Putamen (tissue), 1 donor: ENCODE measurements around the gene C11orf58.

Experiments
- DNase-seq: peaks from one replicate; pipeline ENCODE4 v3.0.0-alpha.2; 2016; ENCODE audit warnings: low spot score

Gene C11orf58

DNA sequence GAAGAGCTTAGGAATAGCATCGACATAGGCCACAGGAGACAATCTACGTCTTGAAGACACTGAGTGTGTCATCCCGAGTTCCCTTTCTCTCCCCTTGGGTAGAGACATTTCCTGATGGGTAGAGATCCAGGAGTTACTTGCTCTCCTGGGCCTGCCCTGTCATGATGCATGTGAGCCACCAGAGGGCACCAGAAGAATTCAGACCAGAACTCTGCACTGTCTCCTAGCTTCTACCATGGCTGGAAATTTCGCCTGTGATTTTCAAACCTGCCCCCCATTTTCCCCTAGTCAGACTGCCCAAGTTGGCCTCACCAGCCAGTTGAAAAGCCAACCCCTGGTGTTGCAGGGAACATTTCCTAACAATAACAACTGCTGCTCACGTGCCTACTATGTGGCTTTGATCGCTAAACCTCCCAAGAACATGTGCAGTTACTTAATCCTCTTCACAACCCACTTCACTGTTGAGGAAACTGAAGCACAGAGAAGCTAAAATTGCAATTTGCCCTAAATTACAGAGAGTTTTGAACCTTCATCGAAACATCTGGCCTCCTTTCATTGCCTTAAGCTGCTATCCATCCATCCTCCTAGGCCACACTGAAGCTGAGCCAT is 47.2 kb downstream of the C11orf58 start:
- DNase-seq, result peak; percentile 70

DNA sequence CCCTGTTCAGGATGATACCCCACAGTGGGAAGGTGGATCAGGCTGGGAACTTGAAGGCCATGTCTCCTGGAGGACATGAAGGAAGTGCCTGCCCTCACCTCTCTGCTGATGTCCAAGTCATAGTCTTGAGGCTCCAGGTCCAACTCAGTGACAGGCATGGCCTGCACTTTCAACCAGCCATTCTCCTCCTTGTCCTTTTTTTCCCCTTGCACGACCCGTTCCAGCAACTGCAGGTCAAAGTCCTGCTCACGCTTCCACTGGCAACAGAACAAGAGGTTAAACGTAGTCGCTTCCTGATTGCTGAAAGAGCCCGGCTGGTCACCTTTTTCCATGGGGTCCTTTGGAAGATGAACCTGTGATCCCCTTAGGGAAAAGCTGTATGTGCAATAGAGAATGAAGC is 47.7 kb downstream of the C11orf58 start:
- no peak for DNase-seq

DNA sequence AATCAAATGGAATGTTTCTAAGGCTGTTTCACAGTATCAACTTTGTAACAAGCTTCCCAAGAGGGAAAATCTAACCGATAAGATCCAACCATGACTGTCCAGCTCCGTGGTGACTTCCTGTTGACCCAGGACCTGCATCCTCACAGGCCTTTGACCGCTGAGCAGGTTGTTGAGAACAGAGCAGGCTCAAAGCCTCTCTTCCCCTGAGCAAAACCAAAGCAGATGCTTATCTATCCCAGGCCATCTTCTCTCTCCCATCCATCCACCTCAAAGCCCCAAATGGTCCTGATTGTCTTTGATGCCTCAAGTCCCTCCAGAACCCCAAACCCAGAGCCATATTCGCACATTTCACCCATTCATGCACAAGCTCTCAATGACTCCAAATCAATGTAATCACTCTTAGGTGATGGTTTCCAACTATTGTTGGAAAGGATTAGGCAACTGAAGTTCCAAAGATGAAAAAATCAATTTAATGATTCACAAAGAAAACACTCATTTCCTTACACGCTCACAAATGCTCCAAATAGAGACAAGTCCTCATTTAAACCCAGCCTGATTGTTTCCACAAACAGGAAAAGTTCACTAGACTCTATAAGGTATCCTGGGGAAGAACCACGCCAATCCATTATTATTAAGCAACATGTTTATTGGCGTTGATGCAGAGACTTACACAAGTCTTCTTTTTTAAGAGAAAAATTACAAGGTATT is 48.7 kb downstream of the C11orf58 start:
- DNase-seq, result no peak

DNA sequence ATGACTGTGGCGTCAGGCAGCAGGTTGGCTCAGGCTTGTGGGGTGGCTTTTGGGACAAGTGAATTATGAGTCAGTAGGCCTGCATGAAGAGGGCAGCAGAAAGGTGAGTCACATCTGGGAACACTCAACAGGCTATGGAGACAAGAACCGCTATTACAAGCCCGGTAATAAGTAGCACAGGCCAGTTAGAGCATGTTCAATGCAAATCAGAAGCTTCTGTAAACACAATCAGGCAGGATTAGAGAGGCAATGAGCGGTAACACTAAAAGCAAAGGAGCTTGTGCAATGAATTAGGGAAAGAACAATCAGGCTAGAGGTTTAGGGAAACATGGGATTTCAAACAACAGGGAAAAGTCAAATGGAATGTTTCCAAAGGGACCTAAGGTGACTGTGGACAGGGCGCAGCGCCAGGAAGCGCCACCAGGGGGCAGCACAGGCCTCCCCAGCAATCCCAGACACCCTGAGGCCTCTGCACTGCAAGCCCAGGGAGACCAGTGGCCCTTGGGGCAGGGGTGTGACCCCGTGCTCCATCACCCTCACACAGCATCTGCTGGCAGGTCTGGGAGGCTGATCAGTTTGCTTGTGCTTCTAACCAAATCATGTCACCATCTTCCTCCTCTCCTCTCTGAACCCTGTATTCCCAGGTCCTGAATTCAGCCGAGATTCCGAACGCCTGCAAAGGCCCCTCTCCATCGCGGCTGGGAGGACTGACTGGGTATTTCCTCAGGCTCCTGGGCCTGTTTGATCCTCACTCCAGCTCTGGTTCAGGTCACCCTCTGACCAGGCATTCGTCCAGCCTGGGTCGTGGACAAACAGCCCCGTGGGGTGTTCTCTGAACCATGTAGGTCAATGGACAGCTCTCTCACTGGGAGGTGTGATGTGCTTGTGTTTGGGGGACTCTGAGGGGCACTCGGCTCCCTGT is 50.0 kb downstream of the C11orf58 start:
- DNase-seq, result peak; percentile 59

DNA sequence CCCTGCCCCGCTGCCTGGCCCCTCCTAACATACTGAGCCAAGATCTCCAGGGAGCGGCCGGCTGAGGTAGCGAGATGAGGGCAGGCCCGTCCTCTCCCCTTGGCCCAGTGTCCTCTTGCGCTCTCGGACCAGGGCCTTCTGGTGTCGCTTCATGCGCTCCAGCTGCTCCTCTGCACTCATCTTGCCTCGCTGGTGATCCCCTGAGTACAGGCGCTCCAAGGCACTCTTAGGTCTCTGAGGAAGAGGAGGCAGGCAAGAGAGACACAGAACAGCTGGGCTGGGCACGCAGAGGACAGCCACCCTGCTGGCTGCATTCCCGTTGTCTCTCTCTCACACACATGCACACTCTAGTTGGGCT is 50.6 kb downstream of the C11orf58 start:
- no peak for DNase-seq

DNA sequence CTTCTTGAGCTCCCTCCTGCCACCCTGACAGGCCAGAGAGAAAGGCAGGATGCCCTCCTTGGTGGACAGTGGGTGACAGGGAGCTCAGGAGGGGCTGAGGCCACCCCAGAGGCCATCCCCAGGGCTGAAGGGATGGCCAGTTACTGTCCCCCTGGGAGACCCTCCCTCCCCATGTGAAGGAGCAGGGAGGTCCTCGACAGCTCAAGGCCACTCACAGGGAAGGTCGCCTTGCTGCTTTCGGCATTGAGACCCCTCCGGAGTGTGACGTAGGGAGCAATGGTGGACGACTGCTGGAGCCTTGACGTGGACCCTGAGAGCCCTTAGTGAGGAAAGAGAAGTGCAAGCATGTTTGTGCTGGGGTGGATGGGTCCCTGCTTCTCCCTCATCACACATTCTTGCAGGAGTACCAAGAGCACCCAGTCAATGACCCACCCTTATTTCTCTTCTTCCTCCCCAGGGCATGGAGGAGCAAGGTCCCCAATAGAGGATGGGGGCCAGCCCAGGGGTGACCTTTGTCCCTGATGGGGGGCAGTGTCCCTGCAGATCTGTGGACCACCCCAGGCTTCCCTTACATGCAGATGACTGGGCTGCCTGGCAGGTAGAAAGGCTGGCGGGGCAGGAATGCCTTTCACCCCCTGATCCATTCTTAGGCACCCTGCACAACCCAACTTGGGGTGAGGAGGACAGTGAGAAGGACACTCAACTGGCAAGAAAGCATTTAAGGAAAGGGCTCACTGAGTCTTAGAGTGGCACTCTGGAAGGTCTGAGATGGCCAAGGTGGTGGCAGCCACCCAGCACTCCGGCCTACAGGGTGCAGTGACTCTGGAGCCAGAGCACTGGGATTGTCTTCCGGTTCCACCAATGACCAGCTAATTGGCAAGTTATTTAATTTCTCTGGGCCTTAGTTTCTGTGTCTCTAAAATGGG is 51.4 kb downstream of the C11orf58 start:
- no peak for DNase-seq

DNA sequence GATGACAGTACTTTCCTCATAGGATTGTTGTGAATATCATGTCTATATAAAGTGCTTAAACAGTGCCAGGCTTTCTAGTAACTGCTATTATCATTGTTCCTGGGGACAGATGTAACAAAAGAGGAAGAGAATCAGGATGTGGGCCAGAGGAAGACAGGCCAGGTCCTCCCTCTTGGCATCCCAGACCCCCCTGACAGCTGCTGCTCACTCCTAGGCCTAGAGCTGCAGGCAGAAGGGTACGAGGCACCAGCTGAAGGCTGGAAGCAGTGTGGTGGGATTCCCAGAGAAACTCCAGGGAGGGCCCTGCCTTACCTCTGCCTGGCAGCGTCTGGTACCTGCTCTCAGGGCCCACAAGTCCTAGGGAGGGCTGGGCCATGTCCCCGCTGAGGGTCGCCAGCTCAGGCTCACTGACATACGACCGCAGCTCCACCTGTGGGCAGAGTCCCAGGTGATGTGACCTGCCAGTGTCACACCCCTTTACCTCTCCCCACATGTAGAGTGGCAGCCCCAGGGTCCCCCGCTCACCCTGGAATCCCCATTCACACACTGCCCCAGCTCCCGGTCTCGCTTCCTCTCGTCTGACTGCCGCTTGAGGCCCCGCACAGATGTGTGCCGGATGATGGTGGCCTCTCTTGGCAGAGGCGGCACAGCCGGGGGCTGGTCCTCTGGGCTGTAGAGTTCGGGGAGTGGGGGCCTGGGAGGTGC is 52.2 kb downstream of the C11orf58 start:
- DNase-seq, result no peak

DNA sequence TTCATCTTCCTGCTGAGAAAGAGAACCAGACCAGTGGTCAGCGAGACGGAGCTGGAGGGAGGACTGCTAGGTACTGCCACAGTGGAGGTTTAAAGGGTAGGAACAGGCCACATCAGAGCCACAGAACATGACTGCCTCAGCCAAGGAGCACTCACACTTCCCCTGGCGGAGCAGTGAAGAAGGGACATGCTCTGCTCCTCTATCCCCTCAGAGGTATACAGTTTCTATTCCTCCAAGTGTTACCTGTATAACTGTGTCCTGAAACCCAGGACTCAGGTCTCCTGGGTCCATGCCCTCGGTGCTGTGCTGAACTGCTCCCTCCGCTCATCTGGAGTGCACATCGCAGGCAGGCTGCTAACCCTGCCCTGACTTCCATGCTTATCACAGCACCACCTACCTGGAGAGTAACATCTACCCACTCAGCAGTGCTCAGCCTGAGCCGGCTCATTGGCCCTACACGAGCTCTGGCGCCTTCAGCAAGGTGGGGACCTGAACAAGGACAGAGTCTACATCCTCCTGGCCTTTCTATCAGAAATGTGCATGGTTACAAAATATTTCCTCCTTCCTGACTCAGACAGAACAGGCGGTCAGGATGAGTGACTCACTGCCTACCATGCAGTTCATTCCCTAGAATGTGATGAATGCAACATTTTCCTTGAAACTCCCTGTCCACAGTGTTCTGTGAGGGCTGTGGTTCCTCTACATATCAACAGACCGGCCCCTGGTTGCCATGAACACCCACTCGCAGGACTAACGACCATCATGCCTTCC is 52.9 kb downstream of the C11orf58 start:
- no peak for DNase-seq

DNA sequence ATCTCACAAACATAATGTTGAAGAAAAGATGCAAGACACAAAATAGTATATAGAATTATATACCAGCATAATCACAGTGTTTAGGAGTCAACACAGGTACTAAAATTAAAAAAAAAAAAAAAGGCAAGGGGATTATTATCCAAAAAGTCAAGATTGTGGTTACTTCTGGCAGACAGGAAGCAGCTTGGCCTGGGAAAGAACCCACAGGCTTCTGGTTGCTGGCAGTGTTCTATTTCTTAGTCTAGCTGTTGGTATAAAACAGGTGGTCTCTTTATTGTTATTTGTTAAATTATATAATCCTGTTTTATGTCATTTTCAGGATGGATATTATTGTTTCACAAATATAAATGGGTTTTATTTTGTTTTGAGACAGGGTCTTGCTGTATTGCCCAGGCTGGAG is 54.0 kb downstream of the C11orf58 start:
- DNase-seq, result no peak

DNA sequence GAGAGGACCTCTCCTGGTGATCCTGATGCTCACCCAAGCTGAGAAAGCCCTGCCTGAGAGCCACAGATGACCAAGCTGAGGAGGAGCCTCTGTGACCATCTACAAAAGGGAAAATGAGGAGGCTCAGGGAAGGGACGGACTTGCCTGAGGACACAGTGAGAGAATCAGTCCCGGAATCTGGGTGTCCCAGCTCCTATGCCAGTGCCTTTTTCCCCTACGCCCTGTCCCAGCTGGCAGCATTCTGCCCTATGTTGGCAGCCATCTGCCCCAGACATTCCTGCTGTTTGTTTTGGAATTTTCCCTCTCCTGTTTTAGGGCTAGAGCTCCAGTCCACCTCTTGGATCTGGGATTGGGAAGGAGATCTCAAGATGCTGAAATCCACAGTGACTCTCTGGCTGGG is 54.6 kb downstream of the C11orf58 start:
- no peak for DNase-seq

DNA sequence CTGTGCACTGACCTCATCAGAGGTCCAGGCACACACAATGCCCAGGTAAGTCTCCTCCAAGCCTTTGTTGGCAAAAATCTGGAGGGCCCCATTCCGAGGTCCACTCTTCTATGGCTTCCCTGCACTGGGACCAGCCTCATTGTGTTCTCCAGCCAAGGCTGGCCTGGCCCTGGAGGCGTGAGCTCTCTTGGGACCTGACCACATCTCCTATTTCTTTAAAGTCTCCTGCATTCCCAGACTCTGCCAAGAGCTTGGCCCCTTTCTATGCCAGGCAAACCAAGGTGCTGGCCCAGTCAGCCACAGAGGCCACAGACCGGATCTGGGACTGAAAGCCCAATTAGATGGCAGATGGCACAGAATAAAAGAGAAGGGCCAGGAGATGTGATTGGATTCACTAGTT is 55.1 kb downstream of the C11orf58 start:
- DNase-seq, result no peak

DNA sequence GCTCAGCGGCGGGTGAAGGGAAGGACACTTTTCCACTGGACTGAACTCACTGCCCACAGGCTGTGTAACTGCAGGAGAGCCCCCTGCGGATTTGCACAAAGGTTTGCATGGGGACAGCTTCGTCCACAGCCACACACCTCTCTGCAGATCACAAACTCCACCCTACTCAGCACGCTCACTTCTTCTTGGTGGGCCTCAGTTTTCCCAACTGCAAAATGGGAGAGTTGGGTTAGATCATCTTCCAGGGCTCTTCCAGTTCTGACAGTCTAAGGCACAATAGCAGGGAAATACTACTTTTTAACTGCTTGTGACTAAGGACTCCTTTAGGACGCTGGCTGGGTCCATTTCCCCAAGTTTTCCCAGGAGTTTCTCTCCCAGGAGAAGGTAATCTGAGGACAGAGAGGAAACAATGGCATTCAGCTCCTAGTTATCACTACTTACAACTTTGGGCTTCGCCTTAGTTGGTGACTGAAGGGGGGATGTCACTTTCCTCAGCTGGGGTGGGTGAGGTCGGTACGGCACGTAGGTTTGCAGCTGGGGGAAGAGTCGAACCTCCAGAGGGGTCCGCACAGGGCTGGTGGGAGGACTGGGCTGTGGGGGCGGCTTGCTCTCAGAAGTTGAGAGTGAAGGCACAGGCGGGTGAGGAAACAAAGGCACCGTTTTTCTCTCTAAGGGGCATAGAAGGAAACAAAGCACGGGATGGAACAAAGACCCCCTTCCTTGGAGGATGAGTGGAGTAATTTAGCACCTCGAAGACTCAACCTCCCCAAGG is 55.8 kb downstream of the C11orf58 start:
- no peak for DNase-seq

DNA sequence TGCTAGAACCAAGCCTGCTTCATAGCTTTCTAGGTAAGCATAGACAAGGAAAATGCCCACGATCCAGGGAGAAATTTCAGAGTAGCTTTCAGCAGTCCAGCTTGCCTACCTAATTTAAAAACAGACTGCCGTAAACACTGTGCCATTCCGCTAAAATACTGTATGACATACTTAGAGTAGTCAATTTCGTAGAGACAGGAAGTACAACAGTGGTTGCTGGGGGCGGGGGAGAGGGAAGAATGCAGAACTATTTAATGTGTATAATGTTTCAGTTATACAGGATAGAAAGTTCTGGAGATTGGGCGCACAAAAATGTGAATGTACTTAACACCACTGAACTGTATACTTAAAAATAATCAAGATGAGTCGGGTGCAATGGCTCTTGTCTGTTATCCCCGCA is 56.7 kb downstream of the C11orf58 start:
- no peak for DNase-seq

DNA sequence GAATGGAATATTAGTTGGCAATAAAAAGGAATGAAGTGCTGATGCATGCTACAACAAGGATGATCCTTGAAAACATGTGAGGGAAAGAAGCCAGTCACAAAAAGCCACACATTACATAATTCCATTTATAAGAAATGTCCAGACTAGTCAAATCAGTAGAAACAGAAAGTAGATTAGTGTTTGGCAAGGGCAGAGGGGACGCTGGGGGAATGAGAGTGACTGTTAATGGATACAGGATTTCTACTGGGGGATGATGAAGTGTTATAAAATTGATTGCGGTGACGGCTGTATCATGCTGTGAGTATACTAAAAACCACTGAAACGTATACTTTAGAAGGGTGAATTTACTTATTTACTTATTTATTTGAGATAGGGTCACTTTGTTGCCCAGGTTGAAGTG is 57.9 kb downstream of the C11orf58 start:
- no peak for DNase-seq

DNA sequence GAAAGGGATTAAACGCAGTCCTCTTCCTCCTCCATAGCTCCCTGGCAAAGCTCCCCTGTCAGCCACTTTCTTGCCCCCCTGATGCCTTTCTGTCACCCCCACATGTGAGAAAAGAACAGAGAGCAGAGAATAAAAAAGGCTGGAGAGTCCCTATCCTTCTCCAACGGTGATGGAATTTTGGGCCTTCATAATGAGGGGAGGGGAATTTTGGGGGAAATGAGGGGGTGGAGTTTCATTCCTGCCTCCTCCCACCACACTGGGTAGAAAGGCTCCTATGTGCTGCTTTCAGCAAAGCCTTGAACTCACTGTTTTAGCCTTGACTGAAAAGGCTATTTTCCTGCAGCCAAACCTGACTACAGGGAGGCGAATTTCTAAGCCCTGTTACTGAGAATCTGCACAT is 59.3 kb downstream of the C11orf58 start:
- no peak for DNase-seq

DNA sequence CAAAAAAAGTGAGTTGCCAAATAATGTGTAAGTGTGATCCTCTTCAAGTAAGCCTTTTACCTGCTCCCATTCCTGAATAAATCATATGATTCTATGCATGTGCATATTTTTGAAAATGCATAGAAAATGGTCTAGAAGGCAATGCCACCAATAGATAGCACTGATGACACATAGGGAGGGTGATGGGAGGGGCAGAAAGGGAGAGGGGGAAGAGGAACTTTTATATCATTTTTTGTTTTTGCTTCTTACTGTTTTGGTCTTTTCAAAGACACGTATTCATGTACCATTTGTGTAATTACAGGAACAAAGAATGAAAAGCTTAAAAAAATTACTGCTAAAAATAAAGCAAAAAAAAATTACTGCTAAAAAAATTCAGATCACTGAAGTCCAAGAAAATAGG is 60.8 kb downstream of the C11orf58 start:
- DNase-seq, result no peak

DNA sequence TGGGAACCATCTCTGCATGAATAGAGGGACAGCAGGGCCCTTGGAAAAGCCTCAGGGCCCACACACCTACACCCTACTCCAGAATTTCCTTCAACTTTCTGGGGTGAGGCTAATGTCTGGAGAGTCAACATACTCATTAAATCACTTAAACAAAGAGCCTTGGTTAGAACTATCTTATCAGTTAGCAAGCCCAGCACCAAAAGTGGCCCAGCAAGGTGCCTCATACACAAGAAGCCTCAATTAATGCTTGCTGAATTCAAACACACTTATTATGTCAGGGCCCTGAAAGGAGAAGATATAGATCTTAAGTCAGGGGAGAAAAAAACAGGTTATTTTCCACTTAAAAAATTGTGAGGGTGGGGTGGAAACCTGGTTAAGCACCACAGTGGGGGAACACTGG is 61.4 kb downstream of the C11orf58 start:
- DNase-seq, result no peak

DNA sequence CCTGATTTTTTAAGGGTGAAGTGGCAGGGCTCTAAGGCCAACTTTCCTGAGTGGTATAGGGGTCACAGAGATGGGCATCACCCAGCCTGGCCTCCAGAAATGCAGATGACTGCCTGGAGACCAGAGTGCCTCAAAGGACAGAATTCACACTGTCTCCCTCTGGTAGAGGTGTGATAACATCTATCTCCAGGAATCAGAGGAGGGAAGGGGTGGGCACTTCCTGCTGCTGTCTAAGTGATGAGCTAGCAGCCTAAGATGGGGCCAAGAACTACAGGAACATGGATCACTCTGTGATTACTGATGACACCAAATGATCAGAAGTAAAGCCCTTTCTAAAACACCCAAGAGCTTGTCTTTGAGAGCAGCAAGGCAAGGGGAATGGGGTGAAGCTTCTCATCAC is 61.9 kb downstream of the C11orf58 start:
- no peak for DNase-seq

DNA sequence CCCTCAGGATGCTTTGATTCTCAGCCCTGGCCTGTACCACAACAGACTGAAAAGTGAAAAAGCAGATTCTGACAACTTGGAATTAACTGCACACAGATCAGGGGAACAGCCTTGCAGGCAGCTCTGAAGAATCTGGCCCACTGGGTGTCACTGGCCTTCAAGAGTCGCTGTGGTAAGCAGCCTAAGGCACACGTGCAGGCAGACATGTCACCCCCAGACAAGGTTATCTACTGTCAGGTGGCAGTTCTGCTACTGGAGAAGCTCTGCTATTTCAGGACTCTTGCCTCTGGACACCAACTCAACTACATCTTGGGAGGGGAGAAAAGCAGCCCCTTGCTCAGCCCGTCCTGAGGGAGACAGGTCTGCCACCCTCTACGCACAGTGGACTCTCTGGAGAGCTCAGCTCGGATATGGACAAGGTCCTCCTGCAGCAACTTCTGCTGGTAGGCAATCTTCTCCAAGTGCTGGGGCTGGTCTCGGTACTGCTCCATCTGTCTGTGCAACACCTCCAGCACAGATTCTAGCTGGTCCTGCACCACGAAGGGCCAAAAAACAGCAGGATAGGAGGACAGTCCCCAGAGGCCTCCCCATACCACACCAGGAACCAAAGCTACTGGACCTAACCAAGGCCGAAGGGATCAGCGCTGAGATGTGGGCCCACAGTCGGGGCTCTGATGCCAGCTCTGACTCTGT is 63.0 kb downstream of the C11orf58 start:
- DNase-seq, result no peak
